GM12874 (cell line): Measurements from ENCODE around the gene SMPD1.

Source experiments
- TF ChIP-seq, protein P1 (sequence below): IDR thresholded peaks from 2 replicates; pipeline ENCODE4 v1.5.1; 2011; ENCODE audit warnings: low read depth, mild to moderate bottlenecking, control low read depth, low read length, moderate library complexity; ENCODE audit not compliant: insufficient read depth

Gene SMPD1

DNA sequence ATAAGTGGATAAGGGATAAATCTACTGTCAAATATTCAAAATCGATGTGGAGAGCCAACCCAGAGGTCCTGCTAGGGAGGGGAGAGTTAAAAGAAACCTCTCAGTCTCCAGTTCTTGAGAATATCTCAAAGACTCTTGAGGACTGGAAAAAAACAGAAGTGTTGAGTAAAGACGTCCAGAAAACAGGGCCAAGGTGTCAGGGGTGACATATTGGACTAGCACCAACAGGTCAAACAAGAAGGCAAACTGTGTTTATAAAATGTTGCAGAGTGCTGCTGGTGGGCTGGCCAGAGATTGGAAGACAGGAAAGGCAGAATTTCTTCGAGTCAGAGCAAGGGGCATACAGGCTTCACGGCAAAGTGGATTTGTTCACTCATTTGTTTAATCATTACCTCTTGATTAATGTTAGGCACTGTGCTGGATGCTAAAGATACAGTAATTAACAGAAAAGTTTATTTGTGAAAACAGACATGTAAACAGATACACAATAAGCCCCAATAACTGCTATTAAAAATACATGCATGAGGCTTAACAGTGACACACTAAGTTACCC, 33.7 kb upstream of the SMPD1 start:
- TF ChIP-seq, protein P1, sequence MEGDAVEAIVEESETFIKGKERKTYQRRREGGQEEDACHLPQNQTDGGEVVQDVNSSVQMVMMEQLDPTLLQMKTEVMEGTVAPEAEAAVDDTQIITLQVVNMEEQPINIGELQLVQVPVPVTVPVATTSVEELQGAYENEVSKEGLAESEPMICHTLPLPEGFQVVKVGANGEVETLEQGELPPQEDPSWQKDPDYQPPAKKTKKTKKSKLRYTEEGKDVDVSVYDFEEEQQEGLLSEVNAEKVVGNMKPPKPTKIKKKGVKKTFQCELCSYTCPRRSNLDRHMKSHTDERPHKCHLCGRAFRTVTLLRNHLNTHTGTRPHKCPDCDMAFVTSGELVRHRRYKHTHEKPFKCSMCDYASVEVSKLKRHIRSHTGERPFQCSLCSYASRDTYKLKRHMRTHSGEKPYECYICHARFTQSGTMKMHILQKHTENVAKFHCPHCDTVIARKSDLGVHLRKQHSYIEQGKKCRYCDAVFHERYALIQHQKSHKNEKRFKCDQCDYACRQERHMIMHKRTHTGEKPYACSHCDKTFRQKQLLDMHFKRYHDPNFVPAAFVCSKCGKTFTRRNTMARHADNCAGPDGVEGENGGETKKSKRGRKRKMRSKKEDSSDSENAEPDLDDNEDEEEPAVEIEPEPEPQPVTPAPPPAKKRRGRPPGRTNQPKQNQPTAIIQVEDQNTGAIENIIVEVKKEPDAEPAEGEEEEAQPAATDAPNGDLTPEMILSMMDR = no peak

GRCh38 chr11:6357222-6357621, 33.1 kb upstream of the SMPD1 start:
- TF ChIP-seq, protein P1 = no peak

DNA sequence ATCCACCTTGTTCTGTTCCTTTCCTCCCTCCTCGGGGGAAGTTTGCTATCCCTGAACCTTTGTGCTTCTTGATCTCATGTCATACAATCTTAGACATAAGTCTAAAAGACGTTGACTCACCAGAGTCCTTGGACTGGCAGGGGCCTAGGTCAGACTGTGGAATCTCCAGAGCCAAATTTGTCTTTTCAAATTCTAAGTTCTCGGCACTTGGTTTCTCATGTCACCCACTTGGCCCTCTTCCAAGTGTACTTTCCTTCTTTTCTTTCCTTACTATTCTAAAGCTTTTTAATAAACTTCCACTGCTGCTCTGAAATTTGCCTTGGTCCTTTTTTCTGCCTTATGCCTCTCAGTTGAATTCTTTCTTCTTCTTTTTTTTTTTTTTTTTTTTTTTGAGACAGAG, 30.1 kb upstream of the SMPD1 start:
- TF ChIP-seq, protein P1 = no peak

- TF ChIP-seq, protein P1 = no peak
Observed at GRCh38 chr11:6362185-6362872, 27.9 kb upstream of the SMPD1 start.

DNA sequence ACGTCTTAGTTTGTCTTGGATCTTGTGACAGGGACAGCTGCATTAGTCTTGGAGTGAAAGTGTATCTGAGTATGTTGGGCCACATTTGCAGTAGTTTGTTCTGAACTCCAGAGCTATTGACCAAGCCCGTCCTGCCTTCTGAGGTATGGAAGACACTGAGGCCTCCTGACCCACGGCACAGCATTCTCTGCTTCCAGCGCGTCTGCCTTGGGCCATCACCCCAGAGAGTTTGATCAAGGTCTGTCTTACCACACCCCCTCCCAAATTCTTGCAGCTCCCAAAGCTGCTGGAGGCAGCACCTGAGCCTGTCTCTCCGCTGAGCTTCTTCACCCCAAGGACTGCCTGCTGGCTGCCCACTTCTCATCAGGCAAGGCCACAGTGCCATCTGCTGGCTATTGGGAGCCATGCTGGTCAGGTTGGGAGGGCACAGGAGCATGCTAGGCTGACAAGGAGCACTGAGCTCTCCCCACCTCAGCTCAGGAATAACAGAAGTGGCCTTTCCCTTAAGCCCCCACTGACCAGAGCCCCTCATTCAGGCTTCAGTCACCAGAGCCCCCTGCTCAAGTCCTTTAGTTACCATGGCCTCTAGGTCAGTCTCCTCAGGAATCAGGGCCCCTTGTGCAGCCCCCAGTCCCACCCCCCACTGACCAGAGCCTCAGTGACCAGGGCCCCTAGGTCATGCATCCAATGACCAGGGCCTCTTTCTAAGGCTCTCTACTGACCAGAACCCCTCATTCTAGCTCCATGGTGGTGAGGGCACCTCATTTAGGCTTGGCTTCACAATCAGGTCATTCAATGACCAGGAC, 27.2 kb upstream of the SMPD1 start:
- TF ChIP-seq, protein P1 = peak; percentile 93

GRCh38 chr11:6365659-6366058, 24.6 kb upstream of the SMPD1 start:
- TF ChIP-seq, protein P1 = no peak

DNA sequence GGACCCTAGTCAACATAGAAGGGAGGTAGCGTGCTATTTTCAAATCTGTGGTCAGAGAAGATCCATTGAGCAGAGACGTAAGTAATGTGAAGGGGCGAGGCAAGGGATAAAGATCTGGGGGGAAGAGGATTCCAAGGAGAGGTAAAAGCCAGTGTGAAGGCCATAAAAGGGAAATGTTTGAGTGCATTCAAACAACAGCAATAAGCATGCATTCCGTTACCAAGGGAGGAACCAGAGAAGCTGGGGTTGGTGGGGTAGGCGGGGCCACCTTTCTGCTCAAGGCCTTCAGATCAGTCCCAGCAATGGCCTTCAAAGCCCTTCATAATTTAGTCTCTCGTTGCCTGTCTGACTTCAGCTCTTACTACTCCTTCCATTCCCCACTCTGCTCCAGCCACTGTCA, 18.4 kb upstream of the SMPD1 start:
- TF ChIP-seq, protein P1 = no peak
